Measurements from ENCODE around the gene PTGES.
A peak's percentile ranks its signal among the peaks of the same experiment; 100 is the strongest.

PTGES gene

GRCh38 chr9:129703667-129704355 lies 49.0 kb downstream of the PTGES start:
- no peak overlapping the region for H3K4me3 ChIP-seq (ENCODE audit: low read depth, low read length)
- no peak for TF ChIP-seq CTCF (IDR thresholded peaks at IDR 0.05; ENCODE audit: low read depth, low read length)

- no peak for TF ChIP-seq CTCF (IDR thresholded peaks at IDR 0.05; ENCODE audit: low read depth, low read length)
- no peak overlapping the region for H3K4me3 ChIP-seq (ENCODE audit: low read depth, low read length)
Observed at GRCh38 chr9:129702589-129703520, 50.0 kb downstream of the PTGES start.

GRCh38 chr9:129701549-129701948 lies 51.3 kb downstream of the PTGES start:
- no peak for TF ChIP-seq CTCF (IDR thresholded peaks at IDR 0.05; ENCODE audit: low read depth, low read length)
- no peak overlapping the region for H3K4me3 ChIP-seq (ENCODE audit: low read depth, low read length)

GRCh38 chr9:129701054-129701453 lies 51.8 kb downstream of the PTGES start:
- H3K4me3 ChIP-seq (ENCODE audit: low read depth, low read length): no peak overlapping the region
- TF ChIP-seq CTCF (IDR thresholded peaks at IDR 0.05; ENCODE audit: low read depth, low read length): no peak

- no peak for TF ChIP-seq CTCF (IDR thresholded peaks at IDR 0.05; ENCODE audit: low read depth, low read length)
- no peak overlapping the region for H3K4me3 ChIP-seq (ENCODE audit: low read depth, low read length)
Observed at GRCh38 chr9:129698254-129698757, 54.5 kb downstream of the PTGES start.

- peak overlapping the region; percentile 48 for H3K4me3 ChIP-seq (ENCODE audit: low read depth, low read length)
- no peak for TF ChIP-seq CTCF (IDR thresholded peaks at IDR 0.05; ENCODE audit: low read depth, low read length)
Observed at GRCh38 chr9:129697656-129698253, 55.1 kb downstream of the PTGES start.

Data from WI38 (cell line).